Limb (tissue), 2 donors: ENCODE measurements around the gene KIF26B.
"Not testable (repeated sequence)": the region's sequence is repeated elsewhere in the genome, so short reads cannot be mapped to it uniquely, and the experiment has no call there.

Experiments used
- DNase-seq, 2 donors: peaks; one replicate each; pipeline ENCODE4 v3.0.0-alpha.2; 2016; ENCODE audit errors: extremely low spot score in 2 of 2

KIF26B gene

DNA sequence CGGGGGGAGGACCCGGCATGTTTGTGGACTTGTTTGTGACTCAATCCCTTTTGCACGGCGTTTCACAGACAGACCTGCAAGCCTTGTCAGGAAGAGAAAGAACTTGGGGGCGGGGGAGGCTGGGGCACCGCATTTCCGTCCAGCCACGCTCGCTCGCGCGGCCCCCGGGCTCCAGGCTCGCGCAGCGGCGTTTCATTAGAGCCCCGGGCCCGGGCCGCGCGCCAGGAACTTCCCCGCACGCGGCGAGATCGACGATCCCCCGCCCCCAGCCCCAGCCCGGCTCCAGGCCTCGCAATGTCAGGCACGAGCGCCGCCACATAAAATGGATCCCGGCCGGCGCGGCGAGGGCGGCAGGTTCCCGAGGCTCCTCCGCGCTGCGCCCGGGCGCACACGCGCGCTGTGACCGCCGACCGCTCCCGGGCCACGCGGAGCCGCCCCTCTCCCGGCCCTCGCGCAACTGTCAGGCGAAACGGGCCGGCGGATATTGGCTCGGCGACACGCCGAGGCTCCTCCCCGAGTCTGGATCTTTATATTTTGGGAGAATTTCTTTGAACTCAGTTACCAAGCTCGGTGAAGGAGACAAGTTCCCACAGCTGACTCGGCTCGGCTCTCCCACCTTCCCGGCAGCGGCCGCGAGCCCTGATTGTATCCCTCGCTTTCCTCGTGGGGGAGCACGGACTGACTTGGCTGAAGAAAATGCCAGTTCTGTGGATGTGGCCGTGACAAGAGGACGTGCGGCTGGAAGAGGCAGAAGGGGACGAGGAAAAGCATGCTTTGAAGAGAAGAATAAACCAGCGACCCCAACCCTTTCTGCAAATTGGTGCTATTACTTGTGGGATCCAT lies at the start of gene KIF26B:
TSS of gene KIF26B (plus strand) at position 557 of the 843 bp plus-strand sequence. CDS start 440 bp downstream, outside the sequence.
- peak; percentile 35 to 83 for DNase-seq

DNA sequence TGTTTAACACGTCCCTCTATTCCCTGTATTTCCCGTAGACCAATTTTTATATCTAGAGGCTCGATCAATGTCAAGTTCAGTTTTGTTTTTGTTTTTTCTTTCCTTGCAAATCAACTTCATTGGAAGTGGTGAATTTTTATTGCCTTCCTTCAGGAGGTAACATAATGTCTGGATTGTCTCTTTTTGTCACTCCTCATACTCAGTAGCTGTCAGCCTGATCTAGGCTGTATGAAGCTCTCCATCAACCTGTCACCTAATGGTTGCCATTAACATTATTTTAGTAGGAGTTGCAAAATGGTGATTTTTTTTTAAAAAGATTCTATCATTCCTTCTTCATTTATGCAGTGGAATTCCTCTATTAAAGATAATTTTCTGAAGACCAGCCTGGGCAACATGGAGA lies 49.7 kb upstream of the KIF26B start:
- DNase-seq, result no peak

DNA sequence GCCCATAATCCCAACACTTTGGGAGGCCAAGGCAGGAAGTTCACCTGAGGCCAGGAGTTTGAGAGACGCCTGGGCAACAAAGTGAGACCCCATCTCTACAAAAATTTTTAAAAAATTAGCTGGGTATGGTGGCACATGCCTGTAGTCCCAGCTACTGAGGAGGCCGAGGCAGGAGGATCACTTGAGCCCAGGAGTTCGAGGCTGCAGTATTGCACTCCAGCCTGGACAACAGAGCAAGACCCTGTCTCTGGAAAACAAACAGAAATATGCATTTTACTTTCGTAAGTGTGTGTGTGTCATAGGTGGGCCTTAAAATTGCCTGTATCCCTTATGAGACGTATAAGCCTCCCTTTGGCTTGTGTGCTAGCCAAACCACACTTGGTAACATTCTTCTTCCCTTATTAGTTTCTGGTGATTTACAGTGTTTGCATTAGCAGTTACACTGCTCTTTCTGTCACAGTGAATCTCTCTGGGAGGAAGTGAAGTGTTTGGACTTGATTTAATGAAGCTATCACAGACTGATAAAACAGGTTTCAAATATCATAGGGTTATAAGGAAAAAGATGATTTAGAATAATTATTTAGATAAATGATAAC lies 48.9 kb upstream of the KIF26B start:
- no peak for DNase-seq

DNA sequence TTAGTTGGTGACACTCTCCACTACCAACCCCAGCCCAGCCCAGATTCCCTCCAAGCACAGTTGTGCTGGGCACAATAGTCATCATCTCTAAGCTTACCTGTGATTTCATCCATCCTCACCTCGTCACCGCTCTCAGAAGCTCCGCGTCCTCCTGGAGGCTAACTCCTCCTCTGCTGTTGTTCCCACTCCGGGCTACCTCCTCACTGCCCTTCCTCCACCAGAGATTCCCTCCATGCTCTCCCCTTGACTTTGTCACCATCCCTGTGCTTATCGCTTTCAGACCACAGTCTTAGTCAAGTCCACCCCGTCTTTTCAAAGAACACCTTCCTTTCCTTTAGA lies 47.0 kb upstream of the KIF26B start:
- no peak for DNase-seq

DNA sequence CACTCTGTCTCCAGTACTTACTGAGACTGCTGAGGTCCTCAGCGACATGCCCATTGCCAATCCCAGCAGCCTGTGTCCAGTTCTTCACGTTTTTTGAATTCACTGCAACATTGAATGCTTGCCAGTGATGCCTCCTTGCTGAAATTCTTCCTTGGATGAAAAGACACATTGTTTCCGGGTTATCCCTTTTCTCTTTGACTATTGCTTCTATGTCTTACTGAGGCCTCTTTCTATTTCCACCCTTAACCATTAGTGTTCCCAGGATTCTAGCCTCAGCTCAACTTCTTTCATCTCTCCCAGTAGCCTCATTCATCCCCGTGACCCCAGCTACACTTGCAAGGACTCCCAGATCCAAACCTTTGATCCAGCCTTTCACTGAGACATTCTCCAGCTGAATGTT lies 46.5 kb upstream of the KIF26B start:
- no peak for DNase-seq

DNA sequence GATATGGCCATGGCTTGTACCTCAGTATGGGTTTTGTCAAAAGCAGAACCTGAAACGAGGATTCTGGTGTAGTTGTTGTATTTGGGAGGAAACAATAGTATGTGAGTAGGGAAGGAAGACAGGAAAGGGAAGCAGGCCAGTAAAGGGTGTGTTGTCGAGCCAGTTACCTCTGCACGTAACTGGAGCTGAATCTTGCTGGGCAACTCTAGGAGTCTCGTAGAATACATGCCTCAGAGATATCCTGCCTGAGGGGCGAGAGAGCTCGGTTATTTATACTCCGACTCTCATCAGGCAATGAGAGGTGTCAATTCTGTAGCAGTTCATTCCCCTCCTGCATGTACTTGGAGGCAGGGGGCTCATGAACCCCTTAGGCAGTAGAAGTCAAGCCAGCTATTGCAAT lies 45.9 kb upstream of the KIF26B start:
- DNase-seq, result no peak

DNA sequence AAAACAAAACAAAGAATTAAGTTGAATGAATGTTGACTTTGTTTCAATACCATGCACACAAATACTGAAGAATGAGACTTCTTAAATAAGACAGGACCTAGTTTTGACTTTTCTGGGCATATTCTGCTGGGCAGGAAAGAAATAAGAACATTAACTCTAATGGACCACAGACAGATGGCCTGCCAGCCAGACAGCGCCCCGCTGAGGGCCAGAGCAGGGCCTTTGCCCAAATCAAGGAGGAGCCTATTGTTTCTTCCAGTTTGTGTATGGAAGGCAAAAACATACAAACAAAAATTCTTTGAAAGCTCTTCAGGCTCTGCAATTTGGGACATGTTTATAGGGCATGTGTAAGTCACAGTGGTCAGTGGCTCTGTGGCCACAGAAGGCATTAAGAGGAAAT lies 44.4 kb upstream of the KIF26B start:
- DNase-seq, result no peak

DNA sequence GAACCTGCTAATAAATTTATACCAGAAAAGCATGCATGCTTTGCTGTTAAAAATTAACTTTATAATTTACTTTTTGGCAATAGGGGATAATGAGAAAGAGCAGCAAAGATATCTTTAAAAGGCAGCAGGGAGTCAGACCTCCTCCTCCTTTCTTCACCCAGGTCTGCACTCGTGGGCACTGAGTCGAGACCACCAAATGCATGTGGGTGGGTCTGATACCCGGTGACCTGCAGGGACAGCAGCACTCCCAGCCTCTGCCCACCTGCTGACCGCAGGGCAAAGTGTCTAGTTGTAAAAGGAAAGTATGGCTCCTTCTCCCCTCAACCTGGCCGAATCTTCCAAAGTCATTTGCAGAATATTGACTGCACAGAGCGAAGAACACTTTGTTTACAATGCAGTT lies 43.7 kb upstream of the KIF26B start:
- DNase-seq, result no peak

DNA sequence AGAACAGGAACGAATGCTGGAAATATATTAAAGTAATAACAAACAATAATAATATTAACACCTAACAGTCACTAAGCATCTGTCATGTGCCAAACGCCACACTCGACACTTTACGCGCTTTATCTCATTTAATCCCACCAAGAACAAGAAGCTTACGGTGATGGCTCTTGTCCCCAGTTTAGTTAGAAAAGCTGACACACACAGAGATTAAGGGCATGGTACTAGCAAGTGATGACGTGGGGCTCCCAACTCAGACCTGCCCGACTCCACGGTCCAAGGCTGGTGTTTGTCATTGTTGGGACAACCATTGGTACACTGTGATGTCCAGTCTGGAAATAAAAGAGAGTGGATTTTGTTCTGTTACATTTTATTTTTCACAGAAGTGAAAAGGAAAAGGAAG lies 41.1 kb upstream of the KIF26B start:
- no peak for DNase-seq

DNA sequence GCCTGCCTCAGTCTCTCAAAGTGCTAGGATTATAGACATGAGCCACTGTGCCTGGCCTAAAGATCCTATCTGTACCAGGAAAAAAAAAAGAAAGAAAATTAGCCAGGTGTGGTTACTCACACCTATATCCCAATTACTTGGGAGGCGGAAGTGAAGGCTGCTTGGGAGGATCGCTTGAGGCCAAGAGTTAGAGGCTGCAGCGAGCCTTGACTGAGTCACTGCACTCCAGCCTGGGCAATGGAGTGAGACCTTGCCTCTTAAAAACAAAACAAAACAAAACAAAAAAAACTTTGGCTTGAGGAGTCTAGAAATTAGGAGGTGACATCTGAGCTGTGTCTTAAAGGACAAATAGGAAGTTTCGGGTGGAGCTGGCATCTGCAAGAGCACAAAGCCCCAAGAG lies 38.7 kb upstream of the KIF26B start:
- DNase-seq, result no peak

DNA sequence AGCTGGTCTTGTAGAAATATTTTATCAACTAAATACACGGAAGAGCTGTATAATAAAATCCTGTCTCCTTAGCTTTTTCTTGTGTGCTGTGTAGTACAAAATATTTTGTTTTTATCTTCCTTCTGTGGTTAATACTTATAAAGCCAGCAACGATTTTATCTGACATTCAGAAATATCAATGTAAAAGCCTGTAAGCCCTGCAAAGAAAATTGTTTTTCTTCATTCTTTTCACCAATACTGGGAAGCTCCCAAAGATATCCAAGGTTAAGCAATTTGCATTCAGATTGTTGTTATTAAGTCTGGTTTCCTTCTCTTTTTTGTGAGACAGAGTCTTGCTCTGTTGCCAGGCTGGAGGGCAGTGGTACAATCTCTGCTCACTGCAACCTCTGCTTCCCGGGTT lies 38.0 kb upstream of the KIF26B start:
- DNase-seq, result no peak

DNA sequence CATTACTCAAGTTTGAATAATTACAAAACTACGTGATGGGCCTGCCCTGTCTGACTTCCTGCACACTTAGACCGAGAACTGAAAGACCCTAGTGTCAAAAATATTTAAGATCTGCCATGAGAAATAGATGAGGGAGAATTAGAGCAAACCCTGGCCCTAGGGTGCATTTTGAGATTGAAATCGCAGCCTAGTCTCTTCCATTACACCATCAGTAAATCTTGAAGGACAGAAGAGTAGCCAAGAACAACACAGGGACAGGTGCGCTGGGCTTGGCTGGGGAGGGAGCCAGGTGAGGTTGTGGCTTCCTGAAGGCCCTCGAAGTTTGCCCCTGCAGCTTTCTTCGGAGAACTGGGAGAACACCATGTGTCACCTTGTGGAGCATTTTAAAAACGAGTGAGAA lies 36.7 kb upstream of the KIF26B start:
- DNase-seq, result no peak

DNA sequence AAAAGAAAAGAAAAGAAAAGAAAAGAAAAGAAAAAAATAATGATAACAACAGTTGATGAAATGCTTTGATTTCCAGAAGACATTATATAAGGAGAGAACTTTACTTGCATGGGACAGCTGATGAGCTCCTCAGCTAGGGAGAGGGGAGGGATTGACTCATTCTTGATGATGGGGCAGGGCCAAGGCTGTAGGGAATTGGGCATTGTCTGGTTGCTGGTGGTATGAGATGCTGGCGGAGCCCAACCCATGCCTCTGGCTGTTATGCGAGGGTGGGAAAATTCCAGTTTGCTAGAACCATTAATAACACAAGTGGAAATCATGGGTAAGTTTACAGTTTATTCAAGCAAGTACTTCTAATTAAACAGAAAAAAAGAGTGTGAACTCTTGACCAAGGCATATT lies 36.0 kb upstream of the KIF26B start:
- no peak for DNase-seq

DNA sequence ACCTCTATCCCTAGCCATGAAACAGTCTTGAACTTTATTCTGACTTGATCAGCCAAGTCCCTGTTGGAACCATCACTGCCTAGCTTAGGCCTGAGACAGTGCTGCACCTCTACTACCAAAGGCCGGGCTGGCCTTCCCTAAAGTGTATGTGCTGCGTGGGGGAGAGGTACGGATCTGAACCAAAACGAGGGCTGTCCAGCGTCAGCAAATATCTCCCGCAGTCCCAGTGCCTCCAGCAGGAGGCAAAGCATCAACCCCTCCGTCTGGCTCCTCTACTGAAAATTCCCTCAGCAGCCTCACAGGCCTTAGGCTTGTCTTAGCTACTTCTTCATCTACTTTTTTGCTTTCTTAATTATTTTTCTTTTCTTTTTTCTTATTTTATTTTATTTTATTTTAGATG lies 33.3 kb upstream of the KIF26B start:
- no peak for DNase-seq

DNA sequence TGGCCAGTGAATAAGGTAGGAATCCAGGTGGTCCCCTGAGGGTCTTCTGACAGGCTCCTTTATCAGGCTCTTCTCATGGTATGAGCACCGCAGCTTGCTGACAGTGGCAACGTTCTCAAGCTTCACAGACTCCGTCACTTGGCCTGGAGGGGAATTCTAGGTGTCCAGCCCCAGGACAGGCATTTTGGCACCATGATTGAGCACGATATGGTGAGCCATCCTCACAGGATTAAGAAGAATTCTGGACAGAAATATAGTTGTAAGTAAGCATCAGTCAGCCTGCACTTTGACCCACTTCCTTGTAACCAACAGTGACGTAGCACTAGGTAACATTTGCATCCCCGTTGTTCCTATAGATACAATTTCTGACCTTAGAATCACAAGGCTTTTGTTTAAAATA lies 30.5 kb upstream of the KIF26B start:
- DNase-seq, result no peak

DNA sequence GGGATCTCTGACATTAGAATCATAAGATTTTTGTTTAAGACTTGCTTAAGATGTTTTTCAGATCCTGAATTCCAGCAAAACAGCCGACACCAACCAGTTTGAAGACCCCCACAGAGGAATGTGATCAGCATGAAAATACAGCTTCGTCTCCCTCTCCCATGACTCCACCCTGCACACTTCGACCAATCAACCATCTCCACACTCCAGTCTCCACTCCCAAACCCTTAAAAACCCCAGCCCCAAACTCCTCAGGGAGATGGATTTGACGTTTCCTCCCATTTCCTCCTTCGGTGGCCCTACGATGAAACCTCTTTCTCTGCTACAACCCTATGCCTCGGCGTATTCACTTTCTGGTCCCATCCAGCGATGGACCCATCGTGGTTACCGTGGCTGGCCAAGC lies 30.1 kb upstream of the KIF26B start:
- no peak for DNase-seq

DNA sequence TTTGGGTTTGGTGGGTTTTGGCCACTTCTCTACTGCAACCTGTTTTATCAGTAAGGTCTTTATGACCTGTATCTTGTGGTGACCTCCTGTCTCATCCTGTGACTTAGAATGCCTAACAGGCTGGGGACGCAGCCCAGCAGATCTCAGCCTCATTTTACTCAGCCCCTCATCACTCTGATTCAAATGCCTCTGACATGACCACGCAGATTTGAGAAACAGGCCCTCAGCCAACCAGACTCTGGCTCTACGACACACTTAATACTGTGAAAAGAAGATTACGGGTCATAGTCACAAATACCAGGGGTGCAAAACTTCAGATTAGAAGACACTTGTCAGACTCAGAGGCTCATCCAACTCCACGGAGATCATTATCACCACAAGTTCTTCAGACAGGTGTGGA lies 28.3 kb upstream of the KIF26B start:
- DNase-seq, result no peak

DNA sequence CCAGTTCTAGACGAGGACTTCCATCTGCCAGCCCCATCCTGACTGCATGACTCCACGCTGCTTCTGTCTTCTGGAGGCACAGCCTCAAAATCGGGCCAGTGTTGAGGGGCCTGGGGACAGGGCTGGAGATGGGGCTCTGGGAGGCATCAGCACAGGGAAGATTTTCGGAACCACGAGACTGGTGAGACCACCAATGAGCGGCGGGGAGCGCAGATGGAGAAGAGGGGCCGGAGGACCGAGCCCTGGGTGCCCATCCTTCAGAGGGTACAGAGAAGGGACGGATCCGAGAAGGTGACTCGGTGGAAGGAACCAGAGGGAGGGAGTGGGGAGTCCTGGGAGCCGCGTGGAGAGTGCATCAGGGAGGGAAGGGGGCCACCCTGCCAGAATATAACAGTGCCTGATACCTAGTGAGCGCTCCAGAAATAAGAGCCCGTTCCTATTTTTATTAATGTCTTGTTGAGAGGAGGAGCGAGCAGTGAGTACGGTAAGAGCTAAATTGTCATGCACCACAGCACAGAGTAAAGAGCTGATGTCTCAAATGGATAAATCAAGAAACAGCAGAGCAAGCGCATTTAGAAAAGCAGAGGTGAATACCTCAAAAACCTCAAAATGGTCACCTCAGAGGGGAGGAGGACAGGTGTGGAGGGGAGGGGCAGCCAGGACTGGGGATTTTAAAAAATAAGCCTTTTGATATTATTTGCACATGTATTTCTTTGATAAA lies 26.2 kb upstream of the KIF26B start:
- no peak for DNase-seq

DNA sequence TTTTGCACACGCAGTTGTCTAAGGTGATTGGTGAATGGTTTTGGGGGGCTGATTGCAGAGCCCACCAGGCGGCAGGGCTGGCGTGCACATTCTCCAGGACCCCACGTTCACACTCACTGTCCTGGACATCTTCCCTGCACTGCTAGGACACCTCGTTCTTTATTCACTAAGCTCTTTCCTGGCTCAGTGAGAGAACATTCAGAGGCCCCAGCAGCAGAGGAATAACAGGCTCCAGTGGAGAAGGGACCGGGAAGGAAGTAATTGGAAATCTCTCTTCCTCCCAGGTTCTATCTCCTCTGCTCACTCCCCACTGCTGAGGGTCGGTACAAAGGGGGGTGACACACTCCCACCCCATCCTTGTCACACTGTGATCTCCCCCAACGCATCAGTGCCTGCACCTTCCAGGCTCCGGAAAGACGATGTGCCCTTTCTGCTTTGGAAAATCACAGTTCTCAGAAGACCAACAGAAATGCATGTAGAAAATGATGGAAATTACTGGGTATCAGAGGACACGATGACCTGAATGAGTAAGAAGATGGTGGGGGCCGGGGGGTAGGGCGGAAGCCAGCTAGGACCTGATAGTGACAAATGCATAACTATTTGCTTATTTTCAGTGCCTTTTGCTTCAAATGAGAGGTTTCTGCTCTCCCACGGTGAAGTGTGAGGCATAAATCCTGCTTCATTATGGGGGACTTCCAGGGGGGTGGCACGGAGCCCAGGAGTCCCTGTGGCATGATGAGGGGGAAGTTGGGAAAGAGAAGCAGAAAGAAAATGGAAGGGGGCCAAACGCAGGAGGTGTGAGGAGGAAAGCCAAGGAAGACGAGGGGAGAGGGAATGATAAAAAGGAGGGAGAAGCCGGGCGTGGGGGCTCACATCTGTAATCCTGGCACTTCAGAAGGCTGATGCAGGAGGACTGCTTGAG lies 25.2 kb upstream of the KIF26B start:
- peak in 1 of 2 donors; percentile 53 for DNase-seq

DNA sequence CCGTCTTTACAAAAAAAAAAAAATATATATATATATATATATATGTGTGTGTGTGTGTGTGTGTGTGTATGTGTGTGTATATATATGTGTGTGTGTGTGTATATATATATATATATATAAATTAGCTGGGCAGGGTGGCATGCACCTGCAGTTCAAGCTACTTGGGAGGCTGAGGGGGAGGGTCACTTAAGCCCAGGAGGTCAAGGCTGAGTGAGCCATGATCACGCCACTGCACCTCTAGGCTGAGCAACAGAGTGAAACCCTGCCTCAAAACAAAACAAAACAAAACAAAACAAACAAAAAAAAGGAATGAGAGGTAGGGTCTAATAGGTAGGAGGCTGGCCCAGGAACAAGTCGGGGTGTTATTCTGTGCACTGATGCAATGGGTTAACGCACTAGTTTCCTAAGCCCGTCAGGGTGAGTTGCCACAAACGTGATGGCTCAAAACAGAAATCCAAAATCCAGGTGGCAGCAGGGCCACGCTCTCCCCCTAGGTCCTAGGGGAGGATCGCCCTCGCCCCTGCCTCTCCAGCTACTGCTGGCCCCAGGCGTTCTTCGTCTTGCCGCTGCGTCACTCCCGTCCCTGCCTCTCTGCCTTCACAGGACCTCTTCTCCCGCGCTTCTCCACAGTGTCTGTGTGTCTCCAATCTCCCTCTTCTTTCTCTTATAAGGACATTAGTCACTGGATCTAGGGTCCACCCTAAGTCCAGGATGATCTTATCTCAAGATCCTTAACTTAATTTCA lies 24.3 kb upstream of the KIF26B start:
- DNase-seq, result not testable (repeated sequence)

DNA sequence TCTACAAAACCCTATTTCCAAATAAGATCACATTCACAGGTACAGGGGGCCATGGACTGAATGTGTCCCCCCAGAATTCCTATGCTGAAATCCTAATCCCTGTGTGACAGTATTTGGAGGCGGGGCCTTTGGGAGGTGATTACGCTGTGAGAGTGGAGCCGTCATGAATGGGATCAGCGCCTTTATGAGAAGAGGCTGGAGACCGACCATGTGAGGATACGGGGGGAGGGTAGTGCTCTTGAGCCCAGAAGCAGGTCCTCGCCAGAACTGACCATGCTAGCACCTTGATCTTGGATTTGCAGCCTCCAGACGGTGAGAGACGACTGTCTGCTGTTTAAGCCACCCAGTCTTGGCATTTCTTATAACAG lies 23.8 kb upstream of the KIF26B start:
- DNase-seq, result no peak
